H7 (cell line): ENCODE measurements around the gene MRM2. TPM values are rescaled to one million over a fixed set of nuclear protein-coding genes. Genes with fewer than 3 reads are reported as not detected.

Source experiments
- DNase-seq: peaks from one replicate; pipeline ENCODE4 v3.0.0; 2012
- H3K27me3 ChIP-seq: 2 replicates; pipeline ENCODE4 v1.6.0; 2011; ENCODE audit warnings: mild to moderate bottlenecking, low read length; ENCODE audit not compliant: control insufficient read depth, insufficient read depth
- H3K36me3 ChIP-seq: replicated peaks from 2 replicates; pipeline ENCODE4 v1.5.1; 2011; ENCODE audit warnings: low read length; ENCODE audit not compliant: control insufficient read depth, insufficient read depth
- H3K4me3 ChIP-seq: 2 replicates; pipeline ENCODE4 v1.5.1; 2011; ENCODE audit warnings: low read depth, mild to moderate bottlenecking, control low read depth, low read length, moderate library complexity; ENCODE audit not compliant: insufficient read depth
- total RNA-seq: library from RNA; depleted of rRNA; stranded (reverse); fragments of >200 nt; shearing (Covaris generic); gene quantifications from 2 replicates; pipeline ENCODE4 v1.2.3, GENCODE V29; 2014

MRM2 gene
- total RNA-seq, 1 experiment from 2014 or later: 32.6 TPM

GRCh38 chr7:2215851-2216250, 26.2 kb downstream of the MRM2 start:
- peak; percentile 50 for DNase-seq
- Histone ChIP-seq H3K36me3 (peaks cover 41% of the 10 kb centered on the region), H3K27me3 (no peaks in the 10 kb centered on the region), H3K4me3 (no peak overlapping the region)

GRCh38 chr7:2214636-2215035, 27.4 kb downstream of the MRM2 start:
- H3K36me3 ChIP-seq: peaks cover 42% of the 10 kb centered on the region

GRCh38 chr7:2213551-2214215, 28.3 kb downstream of the MRM2 start:
- DNase-seq: peak; percentile 49
- Histone ChIP-seq H3K4me3 (no peak overlapping the region), H3K36me3 (peaks cover 43% of the 10 kb centered on the region), H3K27me3 (no peaks in the 10 kb centered on the region)

More at GRCh38 chr7:2214636-2215035, 27.4 kb downstream of the MRM2 start:
- no peak overlapping the region for H3K4me3 ChIP-seq
- DNase-seq: no peak
- no peaks in the 10 kb centered on the region for H3K27me3 ChIP-seq

GRCh38 chr7:2212906-2213305, 29.1 kb downstream of the MRM2 start:
- DNase-seq: no peak
- H3K36me3 ChIP-seq: peaks cover 47% of the 10 kb centered on the region
- H3K27me3 ChIP-seq: no peaks in the 10 kb centered on the region
- no peak overlapping the region for H3K4me3 ChIP-seq

- Histone ChIP-seq H3K27me3 (no peaks in the 10 kb centered on the region), H3K4me3 (no peak overlapping the region), H3K36me3 (peaks cover 40% of the 10 kb centered on the region)
- DNase-seq: no peak
Observed at GRCh38 chr7:2211926-2212325, 30.1 kb downstream of the MRM2 start.

- Histone ChIP-seq H3K4me3 (no peak overlapping the region), H3K36me3 (peaks cover 36% of the 10 kb centered on the region), H3K27me3 (no peaks in the 10 kb centered on the region)
- DNase-seq: no peak
Observed at GRCh38 chr7:2211259-2211880, 30.6 kb downstream of the MRM2 start.

GRCh38 chr7:2210551-2211258, 31.3 kb downstream of the MRM2 start:
- H3K36me3 ChIP-seq: peaks cover 34% of the 10 kb centered on the region
- no peak overlapping the region for H3K4me3 ChIP-seq

GRCh38 chr7:2209961-2210323, 32.1 kb downstream of the MRM2 start:
- no peak overlapping the region for H3K4me3 ChIP-seq
- no peak for DNase-seq
- no peaks in the 10 kb centered on the region for H3K27me3 ChIP-seq
- peaks cover 33% of the 10 kb centered on the region for H3K36me3 ChIP-seq

More at GRCh38 chr7:2210551-2211258, 31.3 kb downstream of the MRM2 start:
- no peak for DNase-seq
- no peaks in the 10 kb centered on the region for H3K27me3 ChIP-seq

- Histone ChIP-seq H3K27me3 (no peaks in the 10 kb centered on the region), H3K36me3 (peaks cover 30% of the 10 kb centered on the region), H3K4me3 (no peak overlapping the region)
- peak; percentile 96 for DNase-seq
Observed at GRCh38 chr7:2209146-2209960, 32.7 kb downstream of the MRM2 start.

GRCh38 chr7:2208712-2209111, 33.3 kb downstream of the MRM2 start:
- DNase-seq: no peak
- no peaks in the 10 kb centered on the region for H3K27me3 ChIP-seq
- H3K36me3 ChIP-seq: peaks cover 30% of the 10 kb centered on the region
- H3K4me3 ChIP-seq: no peak overlapping the region

- peaks cover 14% of the 10 kb centered on the region for H3K36me3 ChIP-seq
- H3K27me3 ChIP-seq: no peaks in the 10 kb centered on the region
- DNase-seq: no peak
- H3K4me3 ChIP-seq: no peak overlapping the region
Observed at GRCh38 chr7:2205036-2205780, 36.8 kb downstream of the MRM2 start.

GRCh38 chr7:2204446-2204845, 37.6 kb downstream of the MRM2 start:
- Histone ChIP-seq H3K4me3 (no peak overlapping the region), H3K36me3 (peaks cover 17% of the 10 kb centered on the region), H3K27me3 (no peaks in the 10 kb centered on the region)
- DNase-seq: no peak

- DNase-seq: no peak
- Histone ChIP-seq H3K27me3 (no peaks in the 10 kb centered on the region), H3K4me3 (no peak overlapping the region), H3K36me3 (peaks cover 17% of the 10 kb centered on the region)
Observed at GRCh38 chr7:2203766-2204300, 38.2 kb downstream of the MRM2 start.
